PFSK-1 (cell line): ENCODE results near the gene DOCK9.

Experiments
- FOXP2 ChIP-seq: optimal IDR thresholded peaks from 2 replicates; pipeline ENCODE3; 2011; ENCODE audit warnings: borderline replicate concordance, control low read depth, inconsistent platforms; ENCODE audit not compliant: insufficient read depth; ENCODE audit errors: extremely low read length, extremely low read depth
- POLR2AphosphoS5 ChIP-seq: IDR thresholded peaks from 2 replicates; pipeline ENCODE4 v1.6.1; 2012; ENCODE audit warnings: low read depth, mild to moderate bottlenecking, control low read depth, low read length, moderate library complexity
- SIN3A ChIP-seq: IDR thresholded peaks from 2 replicates; pipeline ENCODE4 v1.6.1; 2012; ENCODE audit warnings: mild to moderate bottlenecking, low read length, moderate library complexity, borderline replicate concordance; ENCODE audit not compliant: insufficient read depth
- TAF1 ChIP-seq: IDR thresholded peaks from 2 replicates; pipeline ENCODE4 v1.6.1; 2012; ENCODE audit warnings: low read length, control low read depth, borderline replicate concordance; ENCODE audit not compliant: insufficient read depth
- TF ChIP-seq, protein P1 (sequence below), 2 experiments: IDR thresholded peaks; 2 replicates each; pipeline versions ENCODE4 v1.6.1 to v1.8.0; 2011 to 2012; ENCODE audit warnings: low read depth in 2 of 2, low read length in 2 of 2, control low read depth in 1 of 2, inconsistent platforms in 1 of 2, mild to moderate bottlenecking in 1 of 2, moderate library complexity in 1 of 2; ENCODE audit not compliant: insufficient read depth in 1 of 2

Gene DOCK9

DNA sequence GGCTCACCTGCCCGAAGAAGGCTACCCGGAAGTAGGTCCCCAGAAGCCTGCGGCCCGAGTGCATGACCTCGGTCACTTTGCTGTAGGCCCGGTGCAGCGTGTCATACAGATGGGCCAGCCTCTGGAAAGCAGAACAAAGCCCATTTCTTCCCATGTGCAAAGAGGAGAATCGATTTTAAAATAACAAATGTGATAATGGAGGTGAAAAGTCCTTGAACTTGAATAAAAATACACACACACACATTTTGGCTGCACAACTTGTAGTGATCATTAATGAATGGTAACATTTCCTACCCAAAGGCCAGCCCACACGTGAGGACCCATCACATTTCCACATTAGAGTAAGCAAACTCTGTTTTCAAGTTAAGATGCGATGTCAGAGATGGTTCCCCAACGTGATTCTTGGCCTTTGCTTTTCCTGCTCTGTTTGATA is 168.5 kb downstream of the DOCK9 start:
- TF ChIP-seq POLR2AphosphoS5 (no peak), SIN3A (no peak), FOXP2 (no peak), TAF1 (no peak)
- TF ChIP-seq, protein P1, sequence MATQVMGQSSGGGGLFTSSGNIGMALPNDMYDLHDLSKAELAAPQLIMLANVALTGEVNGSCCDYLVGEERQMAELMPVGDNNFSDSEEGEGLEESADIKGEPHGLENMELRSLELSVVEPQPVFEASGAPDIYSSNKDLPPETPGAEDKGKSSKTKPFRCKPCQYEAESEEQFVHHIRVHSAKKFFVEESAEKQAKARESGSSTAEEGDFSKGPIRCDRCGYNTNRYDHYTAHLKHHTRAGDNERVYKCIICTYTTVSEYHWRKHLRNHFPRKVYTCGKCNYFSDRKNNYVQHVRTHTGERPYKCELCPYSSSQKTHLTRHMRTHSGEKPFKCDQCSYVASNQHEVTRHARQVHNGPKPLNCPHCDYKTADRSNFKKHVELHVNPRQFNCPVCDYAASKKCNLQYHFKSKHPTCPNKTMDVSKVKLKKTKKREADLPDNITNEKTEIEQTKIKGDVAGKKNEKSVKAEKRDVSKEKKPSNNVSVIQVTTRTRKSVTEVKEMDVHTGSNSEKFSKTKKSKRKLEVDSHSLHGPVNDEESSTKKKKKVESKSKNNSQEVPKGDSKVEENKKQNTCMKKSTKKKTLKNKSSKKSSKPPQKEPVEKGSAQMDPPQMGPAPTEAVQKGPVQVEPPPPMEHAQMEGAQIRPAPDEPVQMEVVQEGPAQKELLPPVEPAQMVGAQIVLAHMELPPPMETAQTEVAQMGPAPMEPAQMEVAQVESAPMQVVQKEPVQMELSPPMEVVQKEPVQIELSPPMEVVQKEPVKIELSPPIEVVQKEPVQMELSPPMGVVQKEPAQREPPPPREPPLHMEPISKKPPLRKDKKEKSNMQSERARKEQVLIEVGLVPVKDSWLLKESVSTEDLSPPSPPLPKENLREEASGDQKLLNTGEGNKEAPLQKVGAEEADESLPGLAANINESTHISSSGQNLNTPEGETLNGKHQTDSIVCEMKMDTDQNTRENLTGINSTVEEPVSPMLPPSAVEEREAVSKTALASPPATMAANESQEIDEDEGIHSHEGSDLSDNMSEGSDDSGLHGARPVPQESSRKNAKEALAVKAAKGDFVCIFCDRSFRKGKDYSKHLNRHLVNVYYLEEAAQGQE (IDR thresholded peaks at IDR 0.05; ENCODE audit: insufficient read depth in 1 of 2, low read depth in 2 of 2, low read length in 2 of 2) = no peak

DNA sequence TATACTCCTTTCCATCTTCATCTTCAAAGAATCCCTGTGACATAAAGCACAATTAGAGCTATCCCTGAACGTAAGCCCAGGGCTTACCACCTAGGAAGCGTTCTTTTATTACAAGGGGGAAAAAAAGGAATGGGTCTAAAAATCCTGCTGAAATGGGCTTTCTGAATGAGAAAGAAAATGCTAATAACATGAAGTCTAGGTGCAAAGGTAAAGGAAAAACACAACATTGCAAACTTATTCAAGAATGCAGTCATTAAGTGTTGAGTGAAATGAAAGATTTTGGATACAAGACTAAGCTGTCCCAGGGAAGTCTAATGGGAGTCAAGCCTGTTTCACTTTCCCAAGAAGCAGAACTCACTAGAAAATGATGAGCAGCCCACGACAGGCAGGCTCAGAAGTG is 170.1 kb downstream of the DOCK9 start:
- TF ChIP-seq, protein P1 (IDR thresholded peaks at IDR 0.05; ENCODE audit: insufficient read depth in 1 of 2, low read depth in 2 of 2, low read length in 2 of 2) = no peak
- TF ChIP-seq TAF1 (no peak), FOXP2 (no peak), POLR2AphosphoS5 (no peak), SIN3A (no peak)

DNA sequence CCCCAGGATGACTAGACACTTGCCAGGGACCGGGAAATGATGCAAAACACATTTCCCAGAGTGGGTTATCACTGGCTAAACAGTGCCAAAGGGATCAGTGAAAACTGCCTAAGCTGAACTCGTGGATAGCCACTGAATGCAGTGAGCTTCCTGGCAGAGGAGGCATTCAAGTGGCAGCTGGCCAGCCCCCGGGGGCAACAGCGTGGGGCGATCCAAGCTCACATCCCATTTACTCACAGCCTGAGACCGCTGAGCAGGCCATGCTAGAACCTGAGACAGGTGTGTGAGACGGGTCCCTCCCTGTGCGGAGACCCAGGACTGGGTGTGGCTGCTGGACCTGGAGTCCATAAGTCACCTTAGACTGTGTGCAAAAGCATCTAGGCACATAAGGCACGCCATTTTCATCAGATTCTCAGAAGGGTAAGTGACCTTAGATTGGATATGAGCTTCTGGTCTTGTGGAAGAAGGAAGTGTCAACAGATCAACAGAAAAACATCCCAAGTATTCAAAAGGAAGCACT is 173.5 kb downstream of the DOCK9 start:
- TF ChIP-seq SIN3A (no peak), FOXP2 (no peak)
- TF ChIP-seq, protein P1 (IDR thresholded peaks at IDR 0.05; ENCODE audit: insufficient read depth in 1 of 2, low read depth in 2 of 2, low read length in 2 of 2) = no peak

DNA sequence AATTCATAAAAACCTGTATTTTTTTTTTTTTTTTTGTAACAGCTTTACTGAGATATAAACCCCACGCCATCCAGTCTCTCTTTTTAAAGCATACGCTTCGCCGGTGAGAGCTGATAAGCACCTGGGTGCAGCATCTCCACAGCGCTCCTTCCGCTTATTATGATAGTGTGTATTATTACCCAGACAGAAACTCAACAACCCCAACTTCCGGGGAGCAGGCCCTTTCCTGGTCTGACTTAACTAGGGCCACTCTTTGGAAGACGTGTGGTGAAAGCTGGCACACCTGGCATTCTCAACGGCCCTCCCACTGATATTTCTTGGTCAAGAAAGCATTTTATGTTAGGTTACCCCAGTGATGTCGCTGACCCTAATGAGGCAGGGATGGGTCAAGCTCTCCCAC is 173.9 kb downstream of the DOCK9 start:
- no peak for TF ChIP-seq TAF1
- TF ChIP-seq, protein P1 (IDR thresholded peaks at IDR 0.05; ENCODE audit: insufficient read depth in 1 of 2, low read depth in 2 of 2, low read length in 2 of 2) = no peak
- TF ChIP-seq POLR2AphosphoS5 = no peak
- no peak for TF ChIP-seq FOXP2
- no peak for TF ChIP-seq SIN3A

DNA sequence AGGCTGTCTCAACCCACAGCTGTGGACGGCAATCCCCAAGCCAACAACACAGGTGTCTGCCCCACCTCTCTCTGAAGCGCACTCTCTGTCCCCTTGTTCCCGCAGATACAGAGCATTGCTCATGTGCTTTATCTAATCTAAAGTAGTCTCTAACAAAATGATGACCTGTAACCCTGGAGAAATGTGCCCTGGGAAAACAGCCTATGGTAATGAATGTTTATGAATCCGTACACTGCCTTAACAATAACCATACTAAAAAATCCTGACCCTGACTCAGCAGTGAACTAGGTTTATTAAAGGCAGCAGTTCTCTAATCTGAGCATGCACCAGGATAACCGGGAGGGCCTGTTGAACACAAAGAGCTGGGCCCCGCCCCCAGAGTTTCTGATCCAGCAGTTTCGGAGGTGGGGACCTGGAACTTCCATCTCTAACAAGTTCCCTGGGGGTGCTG is 174.7 kb downstream of the DOCK9 start:
- TF ChIP-seq FOXP2 (no peak), TAF1 (no peak)
- TF ChIP-seq, protein P1 (IDR thresholded peaks at IDR 0.05; ENCODE audit: insufficient read depth in 1 of 2, low read depth in 2 of 2, low read length in 2 of 2) = no peak
